Esophagus muscularis mucosa (tissue), 4 donors: ENCODE measurements around the gene RTBDN. TPM values are rescaled to one million over a fixed set of nuclear protein-coding genes. Genes with fewer than 3 reads are reported as not detected.

Source experiments
- DNase-seq: peaks from one replicate; pipeline ENCODE4 v3.0.0-alpha.2; 2017; ENCODE audit errors: extremely low spot score
- H3K27ac ChIP-seq, 4 donors: fragments of 200-600 bp; sonication (generic); replicated peaks in 1 of 4; 1 replicate in 3 of 4; 2 replicates in 1 of 4; pipeline ENCODE4 v1.5.1; 2016 to 2019; ENCODE audit warnings: mild to moderate bottlenecking in 1 of 4
- H3K27me3 ChIP-seq, 4 donors: fragments of 200-600 bp; sonication (generic); one replicate each; pipeline versions ENCODE4 v1.5.1 to v1.6.0; 2016 to 2019
- H3K36me3 ChIP-seq, 4 donors: fragments of 200-600 bp; sonication (generic); one replicate each; pipeline ENCODE4 v1.5.1; 2016 to 2019
- H3K4me1 ChIP-seq, 4 donors: fragments of 200-600 bp; sonication (generic); one replicate each; pipeline ENCODE4 v1.5.1; 2016 to 2019
- H3K4me3 ChIP-seq, 4 donors: fragments of 200-600 bp; sonication (generic); 1 replicate in 2 of 4; 2 replicates in 2 of 4; pipeline ENCODE4 v1.5.1; 2016 to 2019; ENCODE audit warnings: mild to moderate bottlenecking in 4 of 4, moderate library complexity in 1 of 4
- H3K9me3 ChIP-seq, 4 donors: fragments of 200-600 bp; sonication (generic); 1 replicate in 3 of 4; 2 replicates in 1 of 4; pipeline ENCODE4 v1.5.1; 2016 to 2019
- EP300 ChIP-seq: sonication (generic); formaldehyde crosslinking; IDR thresholded peaks from one replicate; pipeline ENCODE4 v1.6.1; 2017; ENCODE audit warnings: antibody characterized with exemption
- POLR2A ChIP-seq: fragments of 450-650 bp; IDR thresholded peaks from one replicate; pipeline ENCODE4 v1.6.1; 2017; ENCODE audit warnings: antibody characterized with exemption, moderate library complexity, mild to moderate bottlenecking, low read depth
- POLR2AphosphoS5 ChIP-seq, 2 donors: sonication (generic); formaldehyde crosslinking; IDR thresholded peaks; one replicate each; pipeline ENCODE4 v1.6.1; 2017; ENCODE audit warnings: antibody characterized with exemption in 2 of 2
- WGBS: methylation state at CpG from one replicate; pipeline ENCODE4 v1.1.5; 2018; 5-methylcytosine and 5-hydroxymethylcytosine counted together
- intact Hi-C: fragments of 100-400 bp; cut with DNase I; formaldehyde crosslinking; loops from one replicate; pipeline ENCODE4 v1.15.1; 2023
- total RNA-seq, 4 donors: library from RNA; depleted of rRNA; stranded (reverse); fragments of >200 nt; gene quantifications; one replicate each; pipeline versions ENCODE4 v1.1.0 to v1.2.1, GENCODE V29; 2016
- TF ChIP-seq, protein P1 (sequence below), 3 experiments: fragments of 200-600 bp in 2 of 3; fragments of 450-650 bp in 1 of 3; sonication (generic) in 2 of 3; IDR thresholded peaks; one replicate each; pipeline ENCODE4 v1.5.1; 2017 to 2019; ENCODE audit warnings: antibody characterized with exemption in 3 of 3, mild to moderate bottlenecking in 2 of 3, moderate library complexity in 1 of 3

Gene RTBDN
- total RNA-seq, 4 donors from 2014 or later: 0.52 to 0.83 TPM; not detected in 2

DNA sequence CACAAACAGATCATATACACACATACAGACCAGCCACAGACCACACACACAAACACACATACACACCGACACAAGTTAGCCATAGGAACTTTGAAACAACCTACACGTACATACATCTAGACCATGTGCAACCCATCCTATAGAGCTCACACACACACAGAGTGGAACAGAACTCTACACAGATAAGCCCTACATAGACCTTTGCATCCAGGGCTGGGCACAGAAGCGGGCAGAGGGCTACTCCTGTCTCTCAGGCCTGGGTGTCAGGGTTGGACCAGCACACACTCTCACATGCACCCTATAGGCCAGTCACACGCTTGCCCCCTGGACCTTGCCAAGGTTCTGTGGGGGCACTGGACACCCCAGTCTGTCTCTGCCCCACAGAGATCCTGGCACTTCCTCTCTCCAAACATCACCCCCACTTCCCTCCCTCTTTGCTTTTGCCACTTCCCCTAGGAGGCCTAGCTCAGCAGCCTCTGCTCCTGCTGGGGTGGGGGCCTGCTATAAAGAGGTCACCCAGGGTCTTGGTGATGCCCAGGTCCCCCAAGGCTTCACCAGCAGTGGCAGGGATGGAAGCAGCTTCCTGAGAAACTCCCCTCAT lies 48.8 kb downstream of the RTBDN start:
- Histone ChIP-seq H3K36me3 (no peaks in the 10 kb centered on the region), H3K4me1 (peaks cover 59 to 86% (median 77%) of the 10 kb centered on the region in 4 donors), H3K27ac (peak overlapping the region; percentile 97 to 99 (median 99)), H3K9me3 (no peaks in the 10 kb centered on the region), H3K4me3 (peak overlapping the region in 1 of 4 donors; percentile 1), H3K27me3 (no peaks in the 10 kb centered on the region)
- no peak for DNase-seq
- TF ChIP-seq EP300 (no peak), POLR2A (no peak), POLR2AphosphoS5 (IDR thresholded peaks at IDR 0.05) (no peak)
- TF ChIP-seq, protein P1, sequence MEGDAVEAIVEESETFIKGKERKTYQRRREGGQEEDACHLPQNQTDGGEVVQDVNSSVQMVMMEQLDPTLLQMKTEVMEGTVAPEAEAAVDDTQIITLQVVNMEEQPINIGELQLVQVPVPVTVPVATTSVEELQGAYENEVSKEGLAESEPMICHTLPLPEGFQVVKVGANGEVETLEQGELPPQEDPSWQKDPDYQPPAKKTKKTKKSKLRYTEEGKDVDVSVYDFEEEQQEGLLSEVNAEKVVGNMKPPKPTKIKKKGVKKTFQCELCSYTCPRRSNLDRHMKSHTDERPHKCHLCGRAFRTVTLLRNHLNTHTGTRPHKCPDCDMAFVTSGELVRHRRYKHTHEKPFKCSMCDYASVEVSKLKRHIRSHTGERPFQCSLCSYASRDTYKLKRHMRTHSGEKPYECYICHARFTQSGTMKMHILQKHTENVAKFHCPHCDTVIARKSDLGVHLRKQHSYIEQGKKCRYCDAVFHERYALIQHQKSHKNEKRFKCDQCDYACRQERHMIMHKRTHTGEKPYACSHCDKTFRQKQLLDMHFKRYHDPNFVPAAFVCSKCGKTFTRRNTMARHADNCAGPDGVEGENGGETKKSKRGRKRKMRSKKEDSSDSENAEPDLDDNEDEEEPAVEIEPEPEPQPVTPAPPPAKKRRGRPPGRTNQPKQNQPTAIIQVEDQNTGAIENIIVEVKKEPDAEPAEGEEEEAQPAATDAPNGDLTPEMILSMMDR (IDR thresholded peaks at IDR 0.05): no peak
- intact Hi-C loops: no loop called here
- WGBS: 69% methylated on average over 4 of the region's 4 CpGs

DNA sequence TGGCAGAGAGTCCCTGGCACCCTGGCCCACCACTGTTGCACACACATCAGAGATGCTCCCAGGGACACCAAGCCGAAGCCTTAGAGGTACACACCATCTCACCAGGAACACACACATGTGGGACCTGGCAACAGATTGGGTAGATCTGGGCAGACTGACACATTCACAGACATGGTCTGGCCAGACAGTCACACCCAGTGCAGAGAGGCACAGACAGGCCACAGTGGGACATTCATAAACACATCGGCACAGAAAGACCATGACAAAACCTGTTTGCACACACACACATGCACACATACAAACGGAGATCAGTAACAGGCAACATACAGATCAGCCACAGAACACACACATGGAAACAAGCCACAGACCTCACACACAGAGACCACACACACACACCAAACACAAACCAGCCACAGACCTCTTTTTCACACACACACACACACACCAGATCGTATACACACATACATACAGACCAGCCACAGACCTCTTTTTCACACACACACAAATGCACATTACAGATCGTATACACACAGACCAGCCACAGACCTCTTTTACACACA lies 49.4 kb downstream of the RTBDN start:
- peak overlapping the region; percentile 97 to 99 (median 99) for H3K27ac ChIP-seq
- H3K36me3 ChIP-seq: no peaks in the 10 kb centered on the region
- intact Hi-C loops: no loop called here
- H3K9me3 ChIP-seq: no peaks in the 10 kb centered on the region
- H3K4me1 ChIP-seq: peaks cover 58 to 85% (median 74%) of the 10 kb centered on the region in 4 donors
- H3K27me3 ChIP-seq: no peaks in the 10 kb centered on the region
- no peak for DNase-seq
- WGBS: 52% methylated on average over 4 of the region's 5 CpGs
- TF ChIP-seq, protein P1 (IDR thresholded peaks at IDR 0.05): no peak
- TF ChIP-seq POLR2AphosphoS5 (IDR thresholded peaks at IDR 0.05) (no peak), POLR2A (no peak), EP300 (no peak)
- H3K4me3 ChIP-seq: peak overlapping the region in 1 of 4 donors; percentile 1

DNA sequence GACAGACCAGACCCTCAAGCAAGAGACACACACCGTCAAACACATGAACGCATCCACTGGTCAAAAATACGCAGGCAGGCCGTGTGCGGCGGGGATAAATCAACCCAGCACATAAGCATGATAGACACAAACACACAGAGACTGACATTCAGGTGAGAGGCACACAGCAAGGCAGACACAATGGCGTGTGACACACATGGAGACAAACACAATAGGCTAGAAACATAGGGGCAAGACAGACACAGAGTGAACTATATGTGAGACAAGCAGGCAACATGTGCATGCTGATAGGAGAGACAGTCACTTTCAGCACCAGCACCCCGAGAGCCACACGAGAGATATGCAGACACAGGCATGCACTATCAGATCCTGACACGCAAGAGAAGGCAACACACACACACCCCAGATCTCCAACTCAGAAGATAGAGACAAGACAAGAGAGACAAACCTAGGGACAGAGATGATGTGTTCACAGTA lies 49.9 kb downstream of the RTBDN start:
- Histone ChIP-seq H3K27ac (peak overlapping the region; percentile 97 to 99 (median 99)), H3K4me3 (no peak overlapping the region), H3K36me3 (no peaks in the 10 kb centered on the region), H3K27me3 (no peaks in the 10 kb centered on the region), H3K9me3 (no peaks in the 10 kb centered on the region), H3K4me1 (peaks cover 63 to 89% (median 79%) of the 10 kb centered on the region in 4 donors)
- WGBS: 66% methylated on average over 10 of the region's 10 CpGs
- intact Hi-C loops: no loop called here
- no peak for DNase-seq
- TF ChIP-seq POLR2AphosphoS5 (IDR thresholded peaks at IDR 0.05) (no peak), EP300 (no peak), POLR2A (no peak)
- TF ChIP-seq, protein P1 (IDR thresholded peaks at IDR 0.05): no peak

DNA sequence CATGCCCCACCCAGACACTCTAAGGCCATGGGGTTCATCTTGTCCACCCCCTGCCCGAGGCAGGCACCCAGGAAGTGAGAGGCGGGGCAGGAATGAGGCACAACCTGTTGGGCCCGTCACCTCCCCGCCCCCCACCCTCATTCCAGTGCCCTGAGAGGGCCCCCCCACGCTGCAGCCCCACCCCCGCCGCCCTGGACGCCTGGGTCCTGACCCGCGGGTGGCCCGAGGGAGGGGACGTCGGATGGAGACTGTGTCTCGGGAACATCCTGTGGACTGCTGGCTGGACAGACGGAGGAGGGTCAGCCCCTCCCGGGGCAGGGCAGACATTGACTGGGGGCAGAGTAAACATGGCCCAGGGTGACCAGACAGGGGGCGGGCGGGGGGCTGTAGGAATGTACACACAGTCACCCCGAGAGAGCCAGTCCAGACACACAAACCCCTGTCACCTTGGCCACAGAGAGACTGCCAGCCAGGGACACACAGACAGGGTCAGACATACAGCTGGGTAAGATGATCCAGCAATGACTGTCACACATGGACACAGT lies 50.5 kb downstream of the RTBDN start:
- Histone ChIP-seq H3K4me1 (peaks cover 63 to 89% (median 79%) of the 10 kb centered on the region in 4 donors), H3K9me3 (no peaks in the 10 kb centered on the region), H3K4me3 (peak overlapping the region; percentile 3 to 64 (median 63)), H3K36me3 (no peaks in the 10 kb centered on the region), H3K27me3 (no peaks in the 10 kb centered on the region), H3K27ac (peak overlapping the region; percentile 97 to 99 (median 99))
- WGBS: 28% methylated on average over 7 of the region's 19 CpGs
- DNase-seq: no peak
- TF ChIP-seq POLR2AphosphoS5 (IDR thresholded peaks at IDR 0.05) (peak in 1 of 2 donors; percentile 14), EP300 (no peak)
- intact Hi-C loops: no loop called here

DNA sequence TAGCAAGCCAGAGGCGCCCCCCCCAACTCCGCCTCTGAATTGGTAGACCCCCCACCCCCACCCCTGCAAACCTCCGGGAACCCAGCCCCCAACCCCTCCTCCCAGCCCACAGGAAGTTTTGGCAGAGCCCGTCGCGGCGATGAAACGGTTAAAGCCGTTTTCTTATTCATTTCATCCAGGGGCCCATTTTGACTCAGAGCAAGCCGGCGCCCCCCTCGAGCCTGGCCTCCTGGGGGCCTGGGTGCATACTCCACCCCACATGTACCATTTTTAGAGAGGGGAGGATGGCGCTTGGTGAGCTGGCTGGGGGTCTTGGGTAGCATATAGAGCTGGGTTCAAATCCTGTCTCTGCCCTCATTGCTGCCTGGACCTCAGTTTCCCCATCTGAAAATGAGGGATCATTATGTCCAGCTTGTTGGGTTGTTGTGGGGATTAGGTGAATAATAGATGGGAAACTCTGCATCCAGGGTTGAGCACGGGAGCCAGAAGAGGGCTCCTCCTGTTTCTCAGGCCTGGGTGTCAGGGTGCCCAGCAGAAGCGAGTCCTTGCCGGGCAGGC lies 51.0 kb downstream of the RTBDN start:
- TF ChIP-seq EP300 (no peak), POLR2AphosphoS5 (IDR thresholded peaks at IDR 0.05) (peak in 1 of 2 donors; percentile 7)
- TF ChIP-seq, protein P1 (IDR thresholded peaks at IDR 0.05): no peak
- Histone ChIP-seq H3K4me3 (peak overlapping the region; percentile 55 to 64 (median 63)), H3K9me3 (no peaks in the 10 kb centered on the region), H3K36me3 (no peaks in the 10 kb centered on the region), H3K4me1 (peaks cover 63 to 89% (median 79%) of the 10 kb centered on the region in 4 donors), H3K27ac (peak overlapping the region; percentile 97 to 99 (median 99)), H3K27me3 (no peaks in the 10 kb centered on the region)
- 27% methylated on average over 2 of the region's 16 CpGs for WGBS
- no peak for DNase-seq
- intact Hi-C loops: no loop called here
